ENCODE measurements around the gene CIZ1.

Gene CIZ1

DNA sequence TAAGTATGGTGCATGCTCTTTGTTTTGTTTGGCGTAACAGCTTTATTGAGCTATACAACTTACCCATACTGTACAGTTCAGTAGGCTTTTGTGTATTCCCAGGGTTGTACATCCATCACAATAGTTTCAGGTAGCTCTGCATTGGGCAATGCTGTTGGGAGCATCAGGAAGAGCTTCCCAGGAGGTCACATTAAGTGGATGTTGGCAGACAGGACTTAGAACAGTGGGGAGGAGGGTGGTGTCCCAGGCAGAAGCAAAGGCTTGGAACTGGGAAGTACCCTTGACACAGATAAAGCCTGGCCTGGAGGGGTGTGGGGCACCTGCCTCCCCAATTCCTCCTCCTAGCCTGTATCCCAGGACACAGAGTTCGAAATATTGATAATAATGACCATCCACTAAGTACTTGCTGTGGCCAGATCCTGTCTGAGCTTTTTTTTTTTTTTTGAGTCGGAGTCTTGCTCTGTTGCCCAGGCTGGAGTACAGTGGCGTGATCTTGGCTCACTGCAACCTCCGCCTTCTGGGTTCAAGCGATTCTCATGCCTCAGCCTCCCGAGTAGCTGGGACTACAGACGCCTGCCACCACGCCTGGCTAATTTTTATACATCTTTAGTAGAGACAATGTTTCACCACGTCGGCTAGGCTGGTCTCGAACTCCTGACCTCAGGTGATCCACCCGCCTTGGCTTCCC is 30.0 kb downstream of the CIZ1 start:
- Histone ChIP-seq H3K4me2 (ENCODE audit: low read length) (peak overlapping the region; percentile 81), H3K79me2 (ENCODE audit: control insufficient read depth, low read length) (peaks cover 11% of the 10 kb centered on the region), H3K4me3 (ENCODE audit: low read length) (peak overlapping the region; percentile 89), H3K4me1 (ENCODE audit: control insufficient read depth, low read length) (peaks cover 14% of the 10 kb centered on the region), H3K36me3 (ENCODE audit: control insufficient read depth, low read length) (peaks cover 29% of the 10 kb centered on the region), H3K9me3 (ENCODE audit: control insufficient read depth, insufficient read depth, low read length) (no peaks in the 10 kb centered on the region), H4K20me1 (ENCODE audit: control insufficient read depth, insufficient read depth, low read depth, low read length) (no peaks in the 10 kb centered on the region), H3K27ac (ENCODE audit: low read depth, low read length) (no peak overlapping the region), H3K9me2 (replicated peaks; ENCODE audit: control insufficient read depth, low read length) (no peaks in the 10 kb centered on the region), H3K27me3 (ENCODE audit: control insufficient read depth, low read length) (no peaks in the 10 kb centered on the region), H3F3A (ENCODE audit: control insufficient read depth, insufficient read depth) (peaks cover 3% of the 10 kb centered on the region; the same call in 1 of the 2 replicates)
- TF ChIP-seq EZH2phosphoT487 (IDR thresholded peaks at IDR 0.05; ENCODE audit: borderline replicate concordance, low read length) = no peak

DNA sequence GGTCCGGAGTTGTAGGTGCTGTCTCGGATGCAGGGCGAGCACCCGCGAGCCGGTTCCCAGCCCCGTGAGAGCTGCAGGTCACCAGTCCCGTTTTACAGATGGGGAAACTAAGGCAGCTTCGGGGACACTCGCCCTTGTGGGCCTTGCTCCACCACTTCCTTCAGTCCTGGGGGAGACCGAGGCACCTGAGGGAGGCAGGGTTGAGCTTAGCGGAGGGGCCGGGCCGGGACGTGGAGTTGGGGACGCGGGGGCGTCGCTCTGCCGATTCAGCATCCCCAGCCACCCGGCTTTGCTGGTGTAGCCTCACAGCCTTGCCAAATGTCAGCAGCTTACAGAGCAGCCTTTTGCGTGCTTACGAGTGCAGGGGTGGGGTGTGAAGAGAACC is 30.8 kb downstream of the CIZ1 start:
- Histone ChIP-seq H3K9me3 (ENCODE audit: control insufficient read depth, insufficient read depth, low read length) (no peaks in the 10 kb centered on the region), H4K20me1 (ENCODE audit: control insufficient read depth, insufficient read depth, low read depth, low read length) (no peaks in the 10 kb centered on the region), H3F3A (ENCODE audit: control insufficient read depth, insufficient read depth) (peaks cover 3% of the 10 kb centered on the region; the same call in 1 of the 2 replicates), H3K4me3 (ENCODE audit: low read length) (peak overlapping the region; percentile 89), H3K4me2 (ENCODE audit: low read length) (peak overlapping the region; percentile 81), H3K4me1 (ENCODE audit: control insufficient read depth, low read length) (peaks cover 14% of the 10 kb centered on the region), H3K79me2 (ENCODE audit: control insufficient read depth, low read length) (peaks cover 11% of the 10 kb centered on the region), H3K9me2 (replicated peaks; ENCODE audit: control insufficient read depth, low read length) (no peaks in the 10 kb centered on the region), H3K27me3 (ENCODE audit: control insufficient read depth, low read length) (no peaks in the 10 kb centered on the region), H3K36me3 (ENCODE audit: control insufficient read depth, low read length) (peaks cover 28% of the 10 kb centered on the region), H3K27ac (ENCODE audit: low read depth, low read length) (peak overlapping the region; percentile 4; the same call in 1 of the 2 replicates)
- no peak for TF ChIP-seq EZH2phosphoT487 (IDR thresholded peaks at IDR 0.05; ENCODE audit: borderline replicate concordance, low read length)
- no peak for TF ChIP-seq CTCF (IDR thresholded peaks at IDR 0.05; ENCODE audit: low read depth, low read length, poor library complexity, severe bottlenecking)

- Histone ChIP-seq H3K9me3 (ENCODE audit: control insufficient read depth, insufficient read depth, low read length) (no peaks in the 10 kb centered on the region), H3F3A (ENCODE audit: control insufficient read depth, insufficient read depth) (peaks cover 3% of the 10 kb centered on the region; the same call in 1 of the 2 replicates), H3K79me2 (ENCODE audit: control insufficient read depth, low read length) (peaks cover 11% of the 10 kb centered on the region), H3K4me3 (ENCODE audit: low read length) (peak within 1 kb of the TSS; percentile 89), H3K9me2 (replicated peaks; ENCODE audit: control insufficient read depth, low read length) (no peaks in the 10 kb centered on the region), H3K27me3 (ENCODE audit: control insufficient read depth, low read length) (no peaks in the 10 kb centered on the region), H3K4me2 (ENCODE audit: low read length) (peak within 1 kb of the TSS; percentile 83), H4K20me1 (ENCODE audit: control insufficient read depth, insufficient read depth, low read depth, low read length) (no peaks in the 10 kb centered on the region), H3K27ac (ENCODE audit: low read depth, low read length) (peak within 1 kb of the TSS; percentile 62), H3K4me1 (ENCODE audit: control insufficient read depth, low read length) (peaks cover 14% of the 10 kb centered on the region), H3K36me3 (ENCODE audit: control insufficient read depth, low read length) (peaks cover 28% of the 10 kb centered on the region)
- no peak for TF ChIP-seq EZH2phosphoT487 (IDR thresholded peaks at IDR 0.05; ENCODE audit: borderline replicate concordance, low read length)
- no peak for TF ChIP-seq CTCF (IDR thresholded peaks at IDR 0.05; ENCODE audit: low read depth, low read length, poor library complexity, severe bottlenecking)
Measured at GRCh38 chr9:128159784-128160602, 31.4 kb downstream of the CIZ1 start, which contains the start of gene BBLN. Gene BBLN (plus strand): TSS chr9:128160265. CDS start chr9:128160408, 143 bp downstream.

GRCh38 chr9:128159522-128159783 is 31.9 kb downstream of the CIZ1 start:
- Histone ChIP-seq H3K9me2 (replicated peaks; ENCODE audit: control insufficient read depth, low read length) (no peaks in the 10 kb centered on the region), H3K27ac (ENCODE audit: low read depth, low read length) (peak overlapping the region; percentile 62), H3K79me2 (ENCODE audit: control insufficient read depth, low read length) (peaks cover 11% of the 10 kb centered on the region), H4K20me1 (ENCODE audit: control insufficient read depth, insufficient read depth, low read depth, low read length) (no peaks in the 10 kb centered on the region), H3K9me3 (ENCODE audit: control insufficient read depth, insufficient read depth, low read length) (no peaks in the 10 kb centered on the region), H3K36me3 (ENCODE audit: control insufficient read depth, low read length) (peaks cover 26% of the 10 kb centered on the region), H3K27me3 (ENCODE audit: control insufficient read depth, low read length) (no peaks in the 10 kb centered on the region), H3K4me2 (ENCODE audit: low read length) (peak overlapping the region; percentile 83), H3K4me3 (ENCODE audit: low read length) (peak overlapping the region; percentile 78), H3F3A (ENCODE audit: control insufficient read depth, insufficient read depth) (peaks cover 3% of the 10 kb centered on the region; the same call in 1 of the 2 replicates), H3K4me1 (ENCODE audit: control insufficient read depth, low read length) (peaks cover 14% of the 10 kb centered on the region)
- no peak for TF ChIP-seq EZH2phosphoT487 (IDR thresholded peaks at IDR 0.05; ENCODE audit: borderline replicate concordance, low read length)
- no peak for TF ChIP-seq CTCF (IDR thresholded peaks at IDR 0.05; ENCODE audit: low read depth, low read length, poor library complexity, severe bottlenecking)

Data from DOHH2 (cell line).